Smooth muscle cell of the coronary artery (primary cell): ENCODE results near the gene NEK1. TPM values are rescaled to one million over a fixed set of nuclear protein-coding genes. Genes with fewer than 3 reads are reported as not detected.

Source experiments
- total RNA-seq: library from RNA; depleted of rRNA; stranded (reverse); fragments of >200 nt; gene quantifications from 2 replicates; pipeline ENCODE4 v1.2.3, GENCODE V29; 2014; ENCODE audit warnings: low replicate concordance

Gene NEK1
- 6.1 and 7.5 TPM in 2 replicates for total RNA-seq

GRCh38 chr4:169611991-169612870, at the start of gene NEK1:
NEK1 (minus strand) TSS chr4:169612583; CDS start chr4:169602630, 9,953 bp downstream.

GRCh38 chr4:169619958-169620879, 7.8 kb upstream of the NEK1 start, which contains the start of gene CLCN3:
CLCN3 (plus strand) TSS chr4:169620578; CDS start chr4:169635929, 15,351 bp downstream.

Other genes with a start within 250 kb of the NEK1 start
- 29.2 and 57.0 TPM in 2 replicates for gene CLCN3, start 8.0 kb upstream of the NEK1 start, total RNA-seq
- 9.5 and 13.8 TPM in 2 replicates for gene HPF1, start 145.4 kb upstream of the NEK1 start, total RNA-seq